ENCODE measurements around the gene IDH2. TPM values are rescaled to one million over a fixed set of nuclear protein-coding genes. Genes with fewer than 3 reads are reported as not detected.
A peak's percentile ranks its signal among the peaks of the same experiment; 100 is the strongest.

Gene IDH2
- total RNA-seq, 1 experiment from 2014 or later: 33.3 TPM

DNA sequence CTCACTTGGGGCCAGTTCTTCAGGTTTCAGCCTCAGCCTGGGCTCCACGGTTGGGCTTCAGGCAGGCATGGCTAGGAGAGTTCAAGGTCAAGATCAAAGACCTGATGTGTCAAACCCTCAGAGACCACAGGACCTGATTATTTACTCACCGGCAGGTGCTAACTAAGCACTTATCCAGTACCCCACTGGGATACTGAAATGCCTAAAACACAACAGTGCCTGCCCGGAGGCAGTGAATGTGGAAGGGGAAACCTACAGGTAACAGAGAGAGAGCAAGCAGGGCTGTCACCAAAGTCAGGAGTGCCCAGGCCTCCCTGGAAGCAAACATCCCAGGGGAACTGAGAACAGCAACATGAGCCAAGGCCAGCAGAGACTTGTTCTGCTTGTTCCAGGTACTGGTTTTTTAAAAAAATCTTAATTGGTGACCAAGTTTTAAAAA, 6.7 kb downstream of the IDH2 start:
- no peak for DNase-seq (ENCODE audit: low read depth, low spot score)
- in situ Hi-C loops (cut with HindIII; ENCODE audit: low pct_unique_long_range_greater_than_20kb, low sequenced_read_pairs): no loop called here

DNA sequence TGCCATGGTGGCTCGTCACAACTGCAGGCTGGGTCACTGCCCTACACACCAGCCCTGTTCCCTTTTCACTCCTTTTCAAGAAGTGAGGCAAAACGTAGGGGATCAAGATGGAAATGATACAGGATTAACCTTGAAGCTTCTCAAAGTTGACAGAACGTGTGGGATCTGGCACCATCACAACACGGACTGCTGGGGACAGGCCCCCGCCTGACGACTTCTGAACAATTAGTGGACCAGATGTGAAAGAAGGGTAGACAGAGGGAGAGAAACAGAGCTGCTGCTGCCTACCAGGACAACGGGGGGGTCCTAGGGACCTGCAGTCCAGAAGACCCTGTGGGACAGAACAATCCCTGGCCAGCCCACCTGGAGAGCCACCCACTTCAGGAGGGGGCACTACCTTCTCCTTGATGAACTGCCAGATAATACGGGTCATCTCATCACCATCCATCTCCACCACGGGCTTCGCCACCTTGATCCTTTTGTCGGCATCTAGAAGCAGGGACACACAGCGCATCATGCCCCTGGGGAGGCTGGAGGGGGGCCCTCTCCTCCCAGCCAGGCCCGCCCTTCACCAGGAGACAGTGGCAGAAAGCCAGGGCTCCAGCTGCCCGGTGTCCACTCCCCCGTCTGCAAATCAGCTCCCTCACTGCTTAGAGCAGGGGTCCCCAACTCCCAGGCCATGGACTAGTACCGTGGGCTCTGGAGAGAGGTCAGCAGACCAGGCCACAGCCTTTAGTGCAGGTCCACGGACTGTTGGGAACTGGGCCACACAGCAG, 10.9 kb downstream of the IDH2 start:
- in situ Hi-C loops (cut with HindIII; ENCODE audit: low pct_unique_long_range_greater_than_20kb, low sequenced_read_pairs): no loop called here

DNA sequence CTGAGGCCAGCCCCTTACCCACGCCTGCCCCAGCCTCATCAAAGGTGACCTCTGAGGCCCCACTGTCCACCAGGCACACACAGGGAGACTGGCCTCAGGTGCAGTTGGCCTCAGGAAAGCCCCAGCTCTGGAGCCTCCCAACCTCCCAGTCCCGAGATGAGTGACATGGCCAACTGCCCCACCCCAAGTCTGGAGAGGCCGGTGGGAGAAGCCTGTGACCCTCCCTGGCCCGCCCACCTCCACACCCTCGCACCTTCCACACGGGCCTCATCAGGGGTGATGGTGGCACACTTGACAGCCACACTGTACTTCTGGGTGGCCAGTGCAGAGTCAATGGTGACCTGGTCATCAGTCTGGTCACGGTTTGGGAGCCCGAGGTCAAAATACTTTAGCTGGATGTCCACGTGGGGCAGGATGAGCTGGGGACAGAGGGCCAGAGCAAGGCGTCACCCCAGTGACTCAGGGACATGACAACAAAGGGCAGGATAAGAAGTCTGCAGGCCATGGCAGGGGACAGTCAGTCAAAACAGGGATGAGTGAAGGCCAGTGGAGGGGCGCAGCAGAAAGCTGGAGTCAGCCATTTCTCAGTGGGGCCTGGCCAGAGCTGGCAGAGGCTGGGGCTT, 11.9 kb downstream of the IDH2 start:
- no peak for DNase-seq (ENCODE audit: low read depth, low spot score)
- in situ Hi-C loops (cut with HindIII; ENCODE audit: low pct_unique_long_range_greater_than_20kb, low sequenced_read_pairs): no loop called here

More for the DNA sequence above, 10.9 kb downstream of the IDH2 start:
- DNase-seq (ENCODE audit: low read depth, low spot score): no peak

DNA sequence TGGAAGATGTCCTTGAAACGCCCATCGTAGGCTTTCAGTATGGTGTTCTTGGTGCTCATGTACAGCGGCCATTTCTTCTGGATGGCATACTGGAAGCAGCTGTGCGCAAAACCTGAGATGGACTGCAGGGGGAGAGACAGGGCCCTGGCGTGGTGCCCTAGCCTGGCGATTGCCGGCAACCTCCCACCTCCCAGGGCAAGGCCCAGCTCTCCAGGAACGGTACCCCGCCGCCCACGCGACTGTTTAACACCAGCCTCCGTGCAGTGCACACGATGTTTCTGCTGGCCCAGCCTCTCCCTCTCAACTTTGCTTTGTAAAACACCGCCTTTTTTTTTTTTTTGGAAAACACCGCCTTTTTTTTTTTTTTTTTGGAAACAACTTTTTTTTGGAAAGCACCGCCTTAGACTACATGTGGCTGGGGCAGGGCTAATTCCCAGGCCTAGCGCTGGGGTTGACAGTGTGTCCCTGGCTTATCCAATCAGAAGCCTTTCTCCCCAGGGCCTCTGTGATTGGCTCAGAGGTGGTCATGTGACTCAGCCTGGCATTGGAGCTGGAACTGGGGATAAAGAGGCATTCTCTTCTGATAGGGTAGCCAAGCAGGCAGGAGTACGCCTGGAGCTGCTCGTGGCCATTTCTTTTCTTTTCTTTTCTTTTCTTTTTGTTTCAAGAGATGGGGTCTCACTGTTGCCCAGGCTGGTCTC, 14.7 kb downstream of the IDH2 start:
- in situ Hi-C loops (cut with HindIII; ENCODE audit: low pct_unique_long_range_greater_than_20kb, low sequenced_read_pairs): loop anchor here (10.0 kb wide), 1 partner anchor 213 kb away; no protein-coding TSS in a partner anchor
- peak; percentile 75 for DNase-seq (ENCODE audit: low read depth, low spot score)

DNA sequence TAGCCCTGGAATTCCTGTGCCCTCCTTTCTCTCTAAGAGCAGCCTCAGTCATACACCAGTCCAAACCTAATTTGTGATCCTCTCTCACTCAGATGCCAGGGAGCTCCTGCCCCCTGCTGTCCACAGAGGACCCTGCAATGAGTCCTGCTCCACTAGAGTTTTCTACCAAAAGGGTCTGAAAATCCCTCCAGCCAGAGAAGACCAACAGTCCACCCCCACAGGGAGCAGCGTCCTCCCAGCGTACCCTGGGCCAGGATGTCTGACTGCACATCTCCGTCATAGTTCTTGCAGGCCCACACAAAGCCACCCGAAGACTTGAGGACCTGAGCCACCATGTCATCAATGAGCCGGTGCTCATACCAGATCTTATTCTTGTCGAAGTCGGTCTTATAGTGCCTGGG, 15.4 kb downstream of the IDH2 start:
- in situ Hi-C loops (cut with HindIII; ENCODE audit: low pct_unique_long_range_greater_than_20kb, low sequenced_read_pairs): loop anchor here (10.0 kb wide), 1 partner anchor 212 kb away; no protein-coding TSS in a partner anchor
- DNase-seq (ENCODE audit: low read depth, low spot score): peak; percentile 77

DNA sequence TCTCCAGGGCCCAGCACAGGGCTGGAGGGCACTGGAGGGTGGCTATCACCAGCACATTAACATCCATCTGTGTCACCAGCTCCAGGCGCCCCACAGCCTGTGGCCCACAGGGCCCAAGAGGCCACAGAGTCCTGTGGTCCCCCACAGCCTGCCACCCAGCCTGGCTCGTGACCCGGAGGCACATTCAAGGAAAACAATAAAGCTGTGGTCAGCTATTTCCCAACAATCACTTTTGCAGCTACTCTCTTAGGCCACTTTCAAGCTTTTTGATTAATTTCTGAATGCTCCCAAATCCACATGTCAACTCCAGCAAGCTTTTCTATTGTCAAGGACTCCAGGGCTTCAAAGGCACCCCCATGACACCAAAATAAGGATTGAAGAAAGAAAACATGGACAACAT, 16.7 kb downstream of the IDH2 start:
- in situ Hi-C loops (cut with HindIII; ENCODE audit: low pct_unique_long_range_greater_than_20kb, low sequenced_read_pairs): loop anchor here (10.0 kb wide), 1 partner anchor 211 kb away; no protein-coding TSS in a partner anchor
- no peak for DNase-seq (ENCODE audit: low read depth, low spot score)

DNA sequence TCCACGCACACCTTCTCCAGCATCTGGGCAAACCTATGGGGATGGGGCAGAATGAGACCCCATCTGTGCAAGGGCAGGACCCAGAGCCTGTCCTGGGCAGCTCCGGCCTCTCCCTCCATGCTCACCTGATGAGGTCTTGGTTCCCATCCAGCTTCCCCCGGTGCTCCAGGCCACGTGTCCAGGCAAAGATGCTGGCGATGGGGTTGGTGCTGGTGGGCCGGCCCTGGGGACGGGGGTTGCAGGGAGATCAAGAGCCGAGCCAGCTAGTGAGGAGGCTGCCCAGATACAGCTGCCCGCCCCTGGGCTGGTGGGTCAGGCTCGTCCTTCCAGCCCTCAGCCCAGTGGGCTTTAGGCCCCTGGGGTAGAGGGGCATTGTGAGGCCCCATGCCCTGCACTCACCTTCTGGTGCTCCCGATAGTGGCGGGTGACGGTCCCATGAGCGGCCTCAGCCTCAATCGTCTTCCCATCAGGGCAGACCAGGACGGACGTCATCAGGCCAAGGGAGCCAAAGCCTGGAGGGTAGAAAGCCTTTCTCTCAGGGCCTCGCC, 17.3 kb downstream of the IDH2 start:
- in situ Hi-C loops (cut with HindIII; ENCODE audit: low pct_unique_long_range_greater_than_20kb, low sequenced_read_pairs): loop anchor here (10.0 kb wide), 1 partner anchor 210 kb away; no protein-coding TSS in a partner anchor
- DNase-seq (ENCODE audit: low read depth, low spot score): no peak

DNA sequence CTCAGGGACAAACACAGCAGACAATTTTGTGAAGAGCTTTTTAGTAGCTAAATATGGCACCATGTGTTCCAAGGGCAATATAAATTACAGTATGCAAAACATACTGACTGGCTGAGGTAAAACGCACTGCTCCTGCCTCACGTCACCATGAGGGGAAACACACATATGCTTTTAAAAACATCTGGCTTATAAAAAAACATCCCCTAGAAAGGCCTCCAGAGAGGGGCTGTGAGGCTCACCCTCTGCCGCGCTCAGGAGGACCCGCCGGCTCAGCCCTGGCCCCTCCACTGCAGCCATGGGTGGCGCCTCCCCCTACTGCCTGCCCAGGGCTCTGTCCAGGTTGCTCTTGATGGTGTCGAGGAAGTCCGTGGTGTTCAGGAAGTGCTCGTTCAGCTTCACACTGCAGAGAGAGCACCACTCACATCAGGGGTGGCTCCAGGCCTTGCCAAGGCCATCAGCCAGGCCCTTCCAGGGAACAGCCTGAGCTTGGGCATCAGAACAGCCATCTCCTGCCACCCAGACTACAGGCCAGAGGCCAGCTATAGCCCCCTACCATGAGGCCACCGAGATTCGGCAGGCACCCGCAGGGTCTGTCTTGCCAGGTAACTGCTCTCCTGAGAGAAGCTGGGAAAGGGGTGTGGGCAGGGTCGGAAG, 18.2 kb downstream of the IDH2 start:
- DNase-seq (ENCODE audit: low read depth, low spot score): no peak
- in situ Hi-C loops (cut with HindIII; ENCODE audit: low pct_unique_long_range_greater_than_20kb, low sequenced_read_pairs): loop anchor here (10.0 kb wide), 1 partner anchor 209 kb away; no protein-coding TSS in a partner anchor

DNA sequence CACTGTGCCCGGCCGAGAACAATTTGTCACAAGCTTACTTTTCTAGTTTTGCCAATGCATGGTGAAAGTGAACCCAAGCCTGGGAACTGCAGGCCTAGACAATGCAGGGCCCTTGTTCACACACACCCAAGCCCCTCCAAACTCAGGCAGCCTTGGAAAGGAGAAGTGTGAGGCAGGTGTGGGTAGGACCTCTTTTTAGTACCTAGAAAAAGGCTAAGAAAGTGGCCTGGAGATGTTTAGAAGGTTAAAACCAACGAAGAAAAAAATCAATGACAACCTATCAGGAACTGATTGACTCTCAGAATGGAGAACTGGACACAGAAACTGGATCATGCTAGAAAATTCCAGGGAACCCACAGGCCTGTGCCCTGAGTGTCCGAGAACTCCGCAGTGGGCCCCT, 18.8 kb downstream of the IDH2 start:
- no peak for DNase-seq (ENCODE audit: low read depth, low spot score)
- in situ Hi-C loops (cut with HindIII; ENCODE audit: low pct_unique_long_range_greater_than_20kb, low sequenced_read_pairs): loop anchor here (10.0 kb wide), 1 partner anchor 209 kb away; no protein-coding TSS in a partner anchor

DNA sequence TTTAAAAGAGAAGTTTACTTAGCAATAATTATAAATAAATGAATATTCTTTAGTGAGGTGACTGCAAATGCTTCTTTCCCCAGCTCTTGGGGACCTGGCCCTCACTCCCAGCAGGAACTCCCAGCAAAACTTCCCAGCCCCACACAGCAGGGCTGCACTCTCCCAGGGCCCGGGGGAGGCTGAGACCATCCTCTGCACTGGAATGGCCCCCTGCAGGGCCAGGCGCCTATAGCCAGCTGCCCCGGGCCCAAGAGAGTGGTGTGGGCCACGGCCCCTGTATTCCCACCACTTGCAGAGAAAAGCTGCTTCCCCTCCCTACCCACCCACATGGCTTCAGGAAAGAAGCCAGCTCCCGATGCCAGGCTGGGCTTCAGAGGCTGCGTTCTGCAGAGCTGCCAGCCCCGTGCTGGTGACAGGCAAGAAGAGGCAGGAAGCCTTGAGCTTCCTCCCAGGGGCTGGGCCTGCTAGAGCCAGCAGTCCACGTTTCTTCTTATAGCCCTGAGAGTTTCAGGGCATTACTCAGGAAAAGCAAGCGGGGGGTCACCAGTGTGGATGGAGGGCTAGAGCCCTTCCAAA, 20.0 kb downstream of the IDH2 start:
- DNase-seq (ENCODE audit: low read depth, low spot score): no peak
- in situ Hi-C loops (cut with HindIII; ENCODE audit: low pct_unique_long_range_greater_than_20kb, low sequenced_read_pairs): loop anchor here (10.0 kb wide), 1 partner anchor 207 kb away; no protein-coding TSS in a partner anchor

DNA sequence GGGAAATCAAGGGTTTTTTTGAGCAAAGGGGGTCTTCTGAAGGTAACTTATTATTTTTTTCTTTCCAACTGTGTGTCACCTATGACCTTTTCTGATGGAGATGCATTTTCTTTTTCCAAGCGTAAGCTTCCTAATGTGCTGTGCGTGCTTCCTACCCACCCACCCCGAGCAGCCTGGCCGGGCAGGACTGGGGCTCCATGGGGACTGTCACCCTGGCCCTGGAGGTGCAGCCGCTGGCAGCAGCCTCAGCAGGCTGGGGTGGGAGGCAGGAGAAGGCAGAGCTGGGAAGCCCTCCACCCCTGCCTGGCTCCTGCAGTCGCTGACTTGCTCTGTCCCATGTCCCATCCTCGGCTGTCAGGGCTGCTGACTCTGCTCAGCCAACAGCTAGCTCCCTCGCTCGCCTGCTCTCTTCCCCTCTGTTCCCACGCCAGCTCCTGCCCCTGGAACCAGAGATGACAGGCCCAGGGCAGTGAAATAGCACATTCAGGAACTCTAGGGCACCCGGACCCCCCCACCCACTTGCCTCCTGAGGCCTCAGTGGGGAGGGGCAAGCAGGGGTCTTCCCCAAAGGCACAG, 21.4 kb downstream of the IDH2 start:
- in situ Hi-C loops (cut with HindIII; ENCODE audit: low pct_unique_long_range_greater_than_20kb, low sequenced_read_pairs): loop anchor here (10.0 kb wide), 1 partner anchor 206 kb away; no protein-coding TSS in a partner anchor

DNA sequence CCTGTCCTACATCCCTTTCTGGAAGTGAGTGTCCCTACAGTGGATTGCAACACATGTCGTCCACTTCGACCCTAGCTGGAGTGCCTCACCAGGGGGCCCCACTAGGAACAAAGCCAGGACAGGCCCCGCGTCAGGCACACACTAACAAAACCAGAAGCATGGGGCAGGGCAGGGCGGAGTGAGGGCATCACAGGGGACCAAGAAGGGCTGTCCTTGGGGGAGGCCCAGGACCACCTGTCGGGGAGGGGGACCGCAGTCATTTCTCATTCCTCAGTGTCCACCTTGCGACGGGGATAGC, 21.9 kb downstream of the IDH2 start:
- in situ Hi-C loops (cut with HindIII; ENCODE audit: low pct_unique_long_range_greater_than_20kb, low sequenced_read_pairs): loop anchor here (10.0 kb wide), 1 partner anchor 206 kb away; no protein-coding TSS in a partner anchor
- no peak for DNase-seq (ENCODE audit: low read depth, low spot score)

More for the DNA sequence above, 21.4 kb downstream of the IDH2 start:
- no peak for DNase-seq (ENCODE audit: low read depth, low spot score)

DNA sequence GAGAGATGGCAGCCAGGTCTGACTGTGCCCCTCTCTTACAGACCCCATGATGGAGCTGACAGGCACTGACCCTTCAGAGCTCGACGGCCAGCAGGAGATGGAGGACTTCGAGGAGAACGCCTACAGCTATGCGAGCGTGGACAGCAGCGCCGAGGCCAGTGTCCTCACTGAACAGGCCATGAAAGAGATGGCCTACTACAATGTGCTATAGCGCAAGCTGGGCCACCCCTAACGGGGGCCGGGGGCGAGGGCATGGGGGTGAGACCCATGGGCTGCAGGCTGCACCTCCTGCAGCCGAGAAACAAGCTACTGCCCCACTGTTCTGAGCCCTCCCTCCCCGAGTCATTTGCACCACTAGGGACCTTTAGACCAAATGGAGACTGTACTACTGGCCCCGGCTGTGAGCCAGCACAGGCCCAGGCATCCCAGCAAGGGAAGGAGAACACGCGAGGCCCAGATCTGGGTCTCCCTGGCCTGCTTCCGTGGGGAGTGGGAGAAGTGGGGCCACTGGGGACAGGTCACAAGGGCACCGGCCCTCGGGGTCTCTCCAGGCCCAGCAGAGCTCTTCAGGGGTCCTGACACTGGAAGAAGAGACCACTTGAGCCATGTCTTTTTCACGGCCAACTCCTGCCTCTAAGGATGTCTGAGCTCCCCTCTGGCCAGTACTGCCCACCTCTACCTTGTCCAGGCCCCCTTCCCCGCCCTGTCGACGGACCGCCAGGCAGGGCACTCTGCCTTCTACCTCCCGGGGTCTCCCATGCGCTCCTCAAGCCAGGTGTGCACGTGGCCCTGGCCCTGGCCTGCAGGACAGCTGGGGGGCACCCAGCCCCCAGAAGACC, 22.4 kb downstream of the IDH2 start:
- no peak for DNase-seq (ENCODE audit: low read depth, low spot score)
- in situ Hi-C loops (cut with HindIII; ENCODE audit: low pct_unique_long_range_greater_than_20kb, low sequenced_read_pairs): loop anchor here (10.0 kb wide), 1 partner anchor 205 kb away; no protein-coding TSS in a partner anchor

DNA sequence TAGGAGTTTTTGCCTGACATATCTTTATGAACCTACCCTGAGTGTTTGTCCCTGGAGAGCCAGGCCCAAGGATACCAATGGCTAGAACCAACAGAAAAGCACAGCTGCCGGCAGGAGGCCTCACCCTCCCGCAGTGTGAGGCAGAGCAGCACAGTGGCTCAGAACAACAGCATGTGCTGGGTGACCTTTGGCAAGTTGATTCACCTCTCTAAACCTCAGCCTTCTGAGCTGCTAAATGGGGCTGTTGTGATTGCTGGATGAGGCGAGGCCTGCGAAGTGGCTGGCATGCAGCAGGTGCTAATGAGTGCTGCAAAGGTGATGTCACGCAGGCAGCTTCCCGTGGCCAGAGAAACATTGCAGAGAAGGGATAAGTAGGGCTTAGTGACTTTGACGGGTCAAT, 23.3 kb downstream of the IDH2 start:
- in situ Hi-C loops (cut with HindIII; ENCODE audit: low pct_unique_long_range_greater_than_20kb, low sequenced_read_pairs): no loop called here
- DNase-seq (ENCODE audit: low read depth, low spot score): no peak

DNA sequence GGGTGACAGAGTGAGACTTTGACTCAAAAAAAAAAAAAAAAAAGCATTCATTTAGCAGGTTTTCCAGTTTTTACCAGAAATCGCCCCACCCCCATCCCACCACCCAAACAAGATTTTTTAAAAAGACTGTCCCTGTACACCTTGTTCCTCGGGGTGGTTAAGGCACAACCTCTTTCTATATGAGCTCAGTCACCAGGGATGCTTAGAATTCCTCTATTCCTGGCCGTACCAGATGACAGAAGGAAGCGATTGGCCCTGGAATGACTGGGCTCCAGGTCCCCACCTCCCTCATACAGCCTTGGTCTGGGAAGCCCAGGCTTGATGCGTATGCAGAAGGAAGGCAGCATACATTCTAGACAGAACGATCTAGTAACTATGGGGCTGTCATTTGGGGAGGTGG, 25.6 kb downstream of the IDH2 start:
- in situ Hi-C loops (cut with HindIII; ENCODE audit: low pct_unique_long_range_greater_than_20kb, low sequenced_read_pairs): no loop called here

More for the DNA sequence above, 25.6 kb downstream of the IDH2 start:
- DNase-seq (ENCODE audit: low read depth, low spot score): no peak
